GM12878 (cell line): ENCODE results near the gene TRIM50. TPM values are rescaled to one million over a fixed set of nuclear protein-coding genes. Genes with fewer than 3 reads are reported as not detected.
"Not testable (repeated sequence)": the region's sequence is repeated elsewhere in the genome, so short reads cannot be mapped to it uniquely, and the experiment has no call there.

Experiments used
- ATAC-seq: fragments of 200-7000 bp; cut with Tn5 transposase; 3 replicates; pipeline ENCODE4 v1.9.1; 2020; ENCODE audit warnings: mild to moderate bottlenecking, moderate library complexity
- BruUV-seq: library from RNA; stranded (reverse); fragments of 400-500 nt; replicated peaks from 2 replicates; lab custom pipeline; 2021; lab: Mats Ljungman, UMichigan
- CTCF ChIA-PET: fragments of 300-600 bp; sonication (Branson Sonifier 250); formaldehyde crosslinking; extraction: SDS; loops from one replicate; lab custom pipeline; 2021; ENCODE audit warnings: inconsistent platforms; lab: Yijun Ruan, JAX
- POLR2A ChIA-PET: fragments of 350-600 bp; formaldehyde crosslinking; extraction: SDS; loops from one replicate; lab custom pipeline; 2021; ENCODE audit warnings: inconsistent platforms; lab: Charles Lee
- RAD21 ChIA-PET: fragments of 300-600 bp; sonication (Branson Sonifier 250); formaldehyde crosslinking; loops from one replicate; lab custom pipeline; 2023; ENCODE audit warnings: antibody characterized with exemption; ENCODE audit not compliant: unreplicated experiment; lab: Charles Lee
- SMC1A ChIA-PET: fragments of 300-600 bp; sonication (Branson Sonifier 250); formaldehyde crosslinking; loops from one replicate; lab custom pipeline; 2023; ENCODE audit not compliant: unreplicated experiment, uncharacterized antibody; lab: Charles Lee
- DNase-seq: peaks from one replicate; pipeline ENCODE4 v3.0.0-alpha.2; 2011; ENCODE audit warnings: low read depth, low spot score
- FAIRE-seq: peaks from 3 replicates; lab custom pipeline; 2011; peaks lifted over from hg19 to GRCh38; lab: Jason Lieb, UNC
- H2AFZ ChIP-seq: 2 replicates; pipeline ENCODE4 v1.6.0; 2011; ENCODE audit warnings: low read depth, low read length, control low read depth; ENCODE audit not compliant: control insufficient read depth
- H3K27ac ChIP-seq: 2 replicates; pipeline ENCODE4 v1.5.1; 2011; ENCODE audit warnings: control low read depth; ENCODE audit not compliant: control insufficient read depth, insufficient read depth
- H3K27me3 ChIP-seq, 2 experiments: replicated peaks in 1 of 2; 2 replicates each; pipeline versions ENCODE4 v1.6.0 to v1.6.1; 2011; ENCODE audit warnings: low read length in 1 of 2; ENCODE audit not compliant: control insufficient read depth in 2 of 2, insufficient read depth in 2 of 2
- H3K36me3 ChIP-seq, 2 experiments: 2 replicates each; pipeline ENCODE4 v1.5.1; 2011; ENCODE audit warnings: low read length in 1 of 2; ENCODE audit not compliant: control insufficient read depth in 2 of 2, insufficient read depth in 2 of 2
- H3K4me1 ChIP-seq: 2 replicates; pipeline ENCODE4 v1.6.1; 2011; ENCODE audit warnings: mild to moderate bottlenecking, low read length, moderate library complexity, mixed read lengths; ENCODE audit not compliant: control insufficient read depth, insufficient read depth
- H3K4me2 ChIP-seq: 2 replicates; pipeline ENCODE4 v1.6.0; 2011; ENCODE audit warnings: control low read depth; ENCODE audit not compliant: control insufficient read depth, insufficient read depth
- H3K4me3 ChIP-seq: fragments of 200-600 bp; sonication (generic); 2 replicates; pipeline ENCODE4 v1.5.1; 2016
- H3K79me2 ChIP-seq: 2 replicates; pipeline ENCODE4 v1.6.0; 2011; ENCODE audit warnings: low read length; ENCODE audit not compliant: control insufficient read depth, insufficient read depth
- H3K9ac ChIP-seq: 2 replicates; pipeline ENCODE4 v1.8.0; 2011; ENCODE audit warnings: low read length, control low read depth, mixed read lengths; ENCODE audit not compliant: control insufficient read depth, insufficient read depth
- H3K9me3 ChIP-seq: replicated peaks from 3 replicates; pipeline ENCODE4 v1.5.1; 2011; ENCODE audit warnings: mild to moderate bottlenecking, low read length; ENCODE audit not compliant: control insufficient read depth, insufficient read depth
- H4K20me1 ChIP-seq: 2 replicates; pipeline ENCODE4 v1.6.0; 2011; ENCODE audit not compliant: control insufficient read depth, insufficient read depth
- HDAC6 ChIP-seq: fragments of 200-600 bp; sonication (generic); IDR thresholded peaks from one replicate; pipeline ENCODE4 v1.8.0; 2017; ENCODE audit warnings: antibody characterized with exemption; ENCODE audit not compliant: unreplicated experiment
- WGBS: methylation state at CpG from one replicate; pipeline ENCODE4 v1.1.6; 2016; ENCODE audit warnings: low lambda C conversion rate; ENCODE audit not compliant: insufficient replicate concordance, insufficient coverage; ENCODE audit errors: missing lambda C conversion rate; 5-methylcytosine and 5-hydroxymethylcytosine counted together
- in situ Hi-C: fragments of 300-500 bp; cut with MboI; formaldehyde crosslinking; loops from 9 replicates; pipeline ENCODE4 v1.14.3; 2018; ENCODE audit warnings: mixed read lengths
- intact Hi-C: fragments of 100-400 bp; cut with micrococcal nuclease; formaldehyde crosslinking; loops from one replicate; pipeline ENCODE4 v1.14.2; 2022; ENCODE audit not compliant: unreplicated experiment
- polyA plus RNA-seq, 11 experiments: library from polyadenylated mRNA; depleted of rRNA in 4 of 11; unstranded in 6 of 11; stranded (reverse) in 5 of 11; fragments of >200 nt; fragmentation: Nextera tagmentation in 4 of 11; fragmentation: Illumina TruSeq in 1 of 11; extraction: Ambion mirVana in 4 of 11; extraction: Trizol in 1 of 11; gene quantifications; 1 replicate in 1 of 11; 2 replicates in 10 of 11; pipeline versions ENCODE4 v1.2.1 to v1.2.3, GENCODE V29; 2011 to 2016; ENCODE audit warnings: inconsistent platforms in 2 of 11, missing spikeins in 2 of 11, low read depth in 1 of 11
- total RNA-seq, 4 experiments: library from RNA; depleted of rRNA in 3 of 4; stranded (reverse); fragments of >200 nt in 3 of 4; fragmentation: Illumina TruSeq in 1 of 4; extraction: Trizol in 1 of 4; gene quantifications; 2 replicates each; pipeline versions ENCODE4 v1.2.1 to v1.2.3, GENCODE V29; 2013 to 2021

Gene TRIM50
- total and polyA plus RNA-seq, 10 of the 15 experiments (the other 5 are each of a cell fraction or from before 2014, with no cell fraction given), result not detected

- Histone ChIP-seq H3K4me3 (no peak overlapping the region), H3K79me2 (peaks cover 17% of the 10 kb centered on the region), H3K27ac (no peak overlapping the region), H2AFZ (no peak overlapping the region), H3K9me3 (no peaks in the 10 kb centered on the region), H3K27me3 (no peaks in the 10 kb centered on the region), H3K9ac (no peak overlapping the region), H3K36me3 (peaks cover 9 to 10% of the 10 kb centered on the region in 2 experiments; a peak in 3 of 4 replicates), H3K4me1 (no peaks in the 10 kb centered on the region; the same call in 1 of the 2 replicates), H4K20me1 (no peaks in the 10 kb centered on the region), H3K4me2 (no peak overlapping the region)
- ChIA-PET CTCF (no interaction called here), RAD21 (no interaction called here), SMC1A (no interaction called here), POLR2A (no interaction called here)
- FAIRE-seq (no peak), DNase-seq (no peak), ATAC-seq (no peak)
- in situ Hi-C loops (no loop called here), intact Hi-C loops (no loop called here)
- TF ChIP-seq HDAC6, result no peak
- WGBS, result 83% methylated on average over 22 of the region's 26 CpGs
- BruUV-seq, result no TSS peak
Measured at GRCh38 chr7:73303546-73303945, 24.3 kb downstream of the TRIM50 start.

- H4K20me1 ChIP-seq, H3K4me3 ChIP-seq, H3K36me3 ChIP-seq, H3K79me2 ChIP-seq, H3K9ac ChIP-seq, SMC1A ChIA-PET, POLR2A ChIA-PET, in situ Hi-C loops, H3K4me2 ChIP-seq, BruUV-seq, H2AFZ ChIP-seq, intact Hi-C loops, H3K4me1 ChIP-seq, FAIRE-seq, H3K9me3 ChIP-seq, CTCF ChIA-PET, RAD21 ChIA-PET, H3K27ac ChIP-seq, DNase-seq, H3K27me3 ChIP-seq, ATAC-seq: not testable (repeated sequence)
- WGBS, result over 99% methylated on average over 10 of the region's 10 CpGs
Measured at GRCh38 chr7:73302846-73303245, 25.0 kb downstream of the TRIM50 start.

- H3K9ac ChIP-seq, H3K79me2 ChIP-seq, H3K27ac ChIP-seq, FAIRE-seq, H3K27me3 ChIP-seq, in situ Hi-C loops, DNase-seq, H2AFZ ChIP-seq, SMC1A ChIA-PET, H4K20me1 ChIP-seq, intact Hi-C loops, H3K36me3 ChIP-seq, H3K4me2 ChIP-seq, H3K9me3 ChIP-seq, POLR2A ChIA-PET, H3K4me3 ChIP-seq, ATAC-seq, H3K4me1 ChIP-seq, BruUV-seq, RAD21 ChIA-PET, CTCF ChIA-PET: not testable (repeated sequence)
- WGBS, result 97% methylated on average over 9 of the region's 14 CpGs
Measured at GRCh38 chr7:73301108-73301507, 26.8 kb downstream of the TRIM50 start.

- ATAC-seq, CTCF ChIA-PET, intact Hi-C loops: not testable (repeated sequence)
Measured at GRCh38 chr7:73299812-73300211, 28.1 kb downstream of the TRIM50 start.

More at GRCh38 chr7:73299812-73300211, 28.1 kb downstream of the TRIM50 start:
- RAD21 ChIA-PET, FAIRE-seq, H3K4me1 ChIP-seq, POLR2A ChIA-PET, H3K27ac ChIP-seq, SMC1A ChIA-PET, H3K27me3 ChIP-seq, H3K9me3 ChIP-seq, H3K4me2 ChIP-seq, BruUV-seq, H2AFZ ChIP-seq, H3K4me3 ChIP-seq, H3K9ac ChIP-seq, DNase-seq, in situ Hi-C loops, H4K20me1 ChIP-seq, H3K36me3 ChIP-seq, H3K79me2 ChIP-seq: not testable (repeated sequence)
- 37% methylated on average over 6 of the region's 12 CpGs for WGBS
